HG03025 (cell line): ENCODE data around the gene THAP7.
"Not testable (repeated sequence)": the region's sequence is repeated elsewhere in the genome, so short reads cannot be mapped to it uniquely, and the experiment has no call there.

Experiments
- ATAC-seq: cut with Tn5 transposase; IDR thresholded peaks from one replicate; pipeline ENCODE4 v1.9.1; 2021; ENCODE audit warnings: mild to moderate bottlenecking, moderate library complexity; ENCODE audit not compliant: unreplicated experiment, low FRiP score

The THAP7 gene, protein sequence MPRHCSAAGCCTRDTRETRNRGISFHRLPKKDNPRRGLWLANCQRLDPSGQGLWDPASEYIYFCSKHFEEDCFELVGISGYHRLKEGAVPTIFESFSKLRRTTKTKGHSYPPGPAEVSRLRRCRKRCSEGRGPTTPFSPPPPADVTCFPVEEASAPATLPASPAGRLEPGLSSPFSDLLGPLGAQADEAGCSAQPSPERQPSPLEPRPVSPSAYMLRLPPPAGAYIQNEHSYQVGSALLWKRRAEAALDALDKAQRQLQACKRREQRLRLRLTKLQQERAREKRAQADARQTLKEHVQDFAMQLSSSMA

DNA sequence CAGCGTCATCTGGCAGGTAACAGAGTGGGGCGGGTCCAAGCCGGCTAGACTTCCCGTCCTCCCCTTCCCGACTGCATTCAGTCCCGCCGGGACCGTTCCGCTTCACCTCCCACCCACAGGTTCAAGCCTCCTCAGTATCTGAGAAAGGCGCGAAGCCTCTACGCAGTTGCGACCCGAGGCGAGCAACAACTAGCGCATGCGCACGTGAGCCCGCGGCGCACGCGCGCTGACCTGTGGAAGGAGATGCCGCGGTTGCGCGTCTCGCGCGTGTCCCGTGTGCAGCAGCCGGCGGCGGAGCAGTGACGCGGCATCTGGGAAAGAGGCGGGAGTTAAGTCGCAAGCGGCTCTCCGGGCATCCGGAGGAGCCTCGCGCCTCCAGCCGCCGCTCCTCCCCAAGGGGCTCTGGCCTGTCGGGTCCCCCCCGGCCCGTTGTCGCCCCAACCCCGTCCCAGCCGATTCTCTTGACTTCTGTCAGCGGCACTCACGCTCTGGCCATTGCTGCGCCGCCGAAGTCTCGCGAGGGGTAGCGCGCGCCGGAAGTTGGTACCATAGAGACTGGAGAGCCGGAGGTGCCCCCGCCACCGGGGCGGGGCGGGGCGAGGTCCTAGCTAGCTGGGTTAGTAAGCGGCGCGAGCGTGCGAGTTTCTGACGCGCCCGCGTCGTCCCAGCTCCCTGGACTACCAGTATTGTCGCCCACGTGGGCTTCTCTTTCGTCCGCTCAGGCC is at the start of gene THAP7:
Gene THAP7, minus strand, starts transcription at position 518 of the 725 bp plus-strand sequence. Its CDS starts 207 bp downstream, at position 311.
- ATAC-seq, result peak; percentile 82

DNA sequence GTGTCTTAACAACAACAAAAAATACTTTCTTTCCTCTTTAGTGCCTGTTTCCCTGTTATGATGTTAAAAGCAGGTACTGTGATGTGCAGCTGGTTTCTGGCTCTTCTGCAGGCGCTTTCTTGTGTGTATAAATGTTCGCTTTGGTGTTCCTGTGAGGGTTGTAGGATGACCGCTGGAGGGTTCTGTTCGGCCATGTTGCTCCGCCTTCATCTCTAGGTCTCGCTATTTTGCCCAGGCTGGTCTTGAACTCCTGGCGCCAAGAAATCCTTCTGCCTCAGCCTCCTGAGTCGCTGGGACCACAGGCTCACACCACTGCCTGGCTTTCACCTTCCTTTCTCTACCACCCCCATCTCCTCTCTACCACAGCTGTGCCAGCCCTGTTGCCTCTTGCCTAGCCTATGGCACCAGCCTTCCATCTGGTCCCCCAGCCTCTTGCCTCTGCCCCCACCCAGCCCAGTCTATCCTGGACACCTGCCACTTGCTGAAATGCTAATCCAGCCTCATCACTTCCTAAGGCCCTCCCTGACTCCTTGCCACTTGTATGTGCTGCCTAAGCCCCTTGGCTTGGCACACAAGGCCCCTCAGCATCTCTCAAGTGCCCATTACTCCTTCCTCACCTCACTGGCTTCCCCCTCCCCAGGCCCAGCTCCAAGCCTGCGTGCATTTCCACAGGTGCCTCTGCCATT is 49.4 kb upstream of the THAP7 start:
- ATAC-seq, result no peak

DNA sequence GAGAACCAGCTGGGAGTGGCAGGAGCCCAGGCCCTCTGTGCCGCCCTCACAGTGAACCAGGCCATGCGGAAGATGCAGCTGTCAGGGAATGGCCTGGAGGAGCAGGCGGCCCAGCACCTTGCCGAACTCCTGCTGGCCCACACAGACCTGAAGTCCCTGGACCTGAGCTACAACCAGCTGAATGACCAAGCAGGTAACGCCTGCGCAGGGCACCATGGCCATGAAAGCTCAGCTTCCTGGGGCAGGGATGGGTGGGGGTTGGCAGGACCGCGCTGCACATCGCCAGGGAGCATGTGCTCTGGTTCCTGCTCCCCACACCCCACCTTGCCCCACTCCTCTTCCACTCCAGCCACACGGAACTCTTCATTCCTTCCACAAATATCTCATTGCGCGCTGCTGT is 47.0 kb upstream of the THAP7 start:
- ATAC-seq, result not testable (repeated sequence)

DNA sequence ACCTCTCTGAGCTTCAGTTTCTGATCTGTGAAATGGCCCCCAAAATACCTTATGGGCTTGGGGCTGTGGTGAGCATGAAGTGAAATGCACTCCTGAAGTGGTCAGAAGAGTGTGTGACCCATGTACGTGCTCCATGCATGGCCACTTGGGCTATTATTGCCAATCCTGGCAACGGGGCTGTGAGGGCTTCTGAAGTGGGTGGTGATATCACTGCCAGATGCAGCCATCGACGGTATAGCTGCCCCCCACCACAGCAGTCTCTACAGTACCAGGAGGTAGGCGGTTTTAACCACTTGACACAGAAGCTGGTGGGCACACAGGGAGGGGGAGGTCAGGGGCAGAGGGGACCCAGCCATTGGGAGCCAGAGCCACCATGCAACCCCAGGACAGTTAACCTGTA is 46.5 kb upstream of the THAP7 start:
- not testable (repeated sequence) for ATAC-seq

DNA sequence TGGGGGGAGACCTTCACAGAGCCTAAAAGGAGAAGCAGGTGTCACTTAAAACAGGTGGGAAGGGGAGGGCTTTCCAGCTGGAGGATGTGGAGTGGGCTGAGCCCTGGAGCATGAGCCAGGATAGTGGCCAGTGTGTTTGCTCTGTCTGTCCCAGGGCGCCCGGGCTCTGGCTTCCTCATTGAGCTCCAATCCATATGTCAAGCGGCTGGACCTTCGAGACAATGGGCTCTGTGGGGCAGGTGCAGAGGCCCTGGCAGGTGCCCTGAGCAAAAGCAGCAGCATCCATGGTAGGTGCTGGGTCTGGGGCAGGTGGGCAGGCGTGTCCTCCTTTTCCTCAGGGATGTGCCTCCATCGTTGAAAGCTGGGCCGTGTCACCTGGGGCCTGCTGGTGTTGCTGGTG is 45.8 kb upstream of the THAP7 start:
- ATAC-seq, result no peak

DNA sequence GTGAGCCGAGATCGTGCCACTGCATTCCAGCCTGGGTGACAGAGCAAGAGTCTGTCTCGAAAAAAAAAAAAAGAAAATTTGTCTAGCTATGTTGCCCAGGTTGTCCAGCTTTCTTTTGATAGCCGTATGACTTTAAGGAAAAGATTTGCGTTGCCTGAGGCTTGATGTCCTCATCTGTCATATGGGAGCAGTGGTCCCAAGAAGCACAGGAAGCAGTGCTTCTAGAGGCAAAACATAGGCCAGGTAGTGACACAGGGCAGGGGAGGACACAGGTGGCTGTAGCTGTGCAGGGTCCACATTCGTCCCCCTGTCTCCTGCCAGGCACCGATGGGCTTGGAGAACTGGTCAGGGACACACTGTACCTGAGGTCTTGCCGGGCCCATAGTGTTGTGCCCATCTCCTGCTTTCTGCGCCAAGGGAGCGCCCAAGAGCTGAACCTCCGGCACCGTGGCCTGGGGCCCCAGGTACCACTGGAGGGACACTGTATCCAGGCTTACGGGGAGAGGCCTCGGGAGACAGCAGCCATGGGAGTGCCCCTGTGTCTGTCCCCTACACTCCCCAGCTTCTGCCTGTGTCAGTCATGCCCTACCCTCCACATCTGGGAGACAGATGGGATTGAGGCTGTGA is 45.2 kb upstream of the THAP7 start:
- ATAC-seq, result no peak

DNA sequence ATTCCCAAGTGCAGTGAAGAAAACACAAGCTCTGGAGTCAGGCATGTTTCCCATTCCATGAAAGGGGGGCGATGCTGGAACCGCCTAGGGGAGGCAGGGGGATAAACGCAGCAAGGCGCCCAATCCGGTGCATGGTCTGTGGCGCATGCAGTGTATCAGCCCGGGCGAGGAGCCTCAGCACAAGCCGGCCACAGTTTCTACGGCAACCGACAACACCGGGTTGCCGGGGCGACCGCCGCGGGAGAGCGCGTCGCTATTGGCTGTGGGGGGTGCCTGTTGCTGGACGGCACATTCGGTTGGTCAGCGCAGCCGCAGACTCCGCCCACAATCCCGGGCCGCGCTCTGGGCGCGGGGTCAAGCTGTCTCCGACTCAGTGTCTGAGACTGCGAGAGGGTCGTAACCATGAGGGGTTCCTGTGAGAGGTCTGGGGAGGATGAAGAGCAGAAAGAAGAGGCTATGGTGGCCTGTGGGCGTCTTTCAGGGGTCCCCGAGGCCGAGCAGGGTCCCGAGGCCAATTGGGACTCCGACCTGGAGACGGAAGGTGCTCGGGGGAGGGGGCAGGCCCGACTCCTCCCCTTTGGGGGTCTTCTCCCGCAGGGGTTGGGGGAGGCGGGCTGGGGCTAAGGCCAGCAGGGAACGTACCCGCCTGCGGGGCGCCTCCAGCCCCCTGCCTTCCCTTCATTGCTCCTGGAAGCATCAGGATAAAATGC is 43.8 kb upstream of the THAP7 start, which contains the start of gene LRRC74B:
Gene LRRC74B, plus strand, starts transcription at position 362 of the 710 bp plus-strand sequence. Its CDS starts 41 bp downstream, at position 403.
- peak; percentile 64 for ATAC-seq

DNA sequence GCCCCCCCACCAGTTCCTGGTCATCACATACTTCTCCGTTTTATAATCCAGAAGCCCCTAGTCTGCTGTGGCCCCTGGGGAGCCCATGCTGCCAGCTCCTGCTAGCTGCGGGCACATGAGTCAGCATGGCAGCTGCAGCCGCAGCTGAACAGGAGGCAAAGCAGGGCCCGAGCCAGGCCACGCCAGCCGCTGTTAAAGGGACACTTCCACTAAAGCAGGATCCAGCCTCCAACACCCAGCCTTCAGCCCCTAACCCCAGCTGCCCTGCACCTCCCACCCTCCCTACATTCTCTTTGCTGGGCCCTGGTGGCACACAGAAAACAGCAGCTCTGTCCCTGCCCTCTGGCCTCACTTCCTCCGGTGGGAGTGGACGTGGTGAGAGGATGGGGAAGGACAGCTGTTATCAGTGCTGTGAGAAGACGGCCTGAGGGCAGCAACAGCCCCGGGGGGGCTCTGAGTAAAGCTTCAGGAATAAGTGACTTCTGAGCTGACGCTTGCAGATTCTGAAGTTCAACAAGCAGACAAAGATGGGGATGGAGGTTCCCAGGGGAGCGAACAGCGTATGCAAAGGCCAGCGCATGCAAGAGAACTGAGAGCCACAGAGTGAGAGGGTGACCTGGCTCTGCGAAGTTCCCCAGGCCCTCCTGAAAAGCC is 43.1 kb upstream of the THAP7 start:
- no peak for ATAC-seq

DNA sequence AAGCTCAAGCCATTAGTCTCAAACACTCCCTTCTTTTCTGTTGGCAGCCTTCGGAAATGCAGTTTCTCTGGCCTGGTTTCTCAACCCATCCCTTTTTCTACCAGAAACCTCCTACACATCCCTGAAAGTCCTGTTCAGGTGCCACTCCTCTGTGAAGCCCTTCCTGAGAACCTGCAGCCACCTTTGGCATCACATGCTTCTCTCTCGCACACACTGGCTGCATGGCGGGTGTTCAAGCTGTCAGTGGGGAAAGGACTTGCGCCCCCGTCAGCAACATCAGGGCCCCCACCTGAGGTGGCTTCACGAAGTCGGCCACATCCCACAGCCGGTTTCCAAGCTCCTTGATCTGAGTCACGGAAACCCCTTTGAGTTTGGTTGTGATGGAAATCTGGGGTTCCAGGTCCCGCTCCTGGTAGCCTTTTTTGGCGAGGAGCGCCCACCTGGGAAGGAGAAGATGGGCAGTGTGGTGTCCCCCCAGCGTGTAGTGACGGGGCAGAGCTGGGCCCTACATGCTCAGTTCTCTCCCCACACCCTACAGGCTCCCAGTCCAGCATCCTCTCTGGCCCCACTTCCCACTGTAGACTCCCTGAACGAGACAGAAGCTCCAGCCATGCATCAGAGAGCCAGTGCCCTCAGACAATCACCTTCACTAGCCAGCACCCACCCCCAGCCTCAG is 42.1 kb upstream of the THAP7 start:
- ATAC-seq, result no peak

DNA sequence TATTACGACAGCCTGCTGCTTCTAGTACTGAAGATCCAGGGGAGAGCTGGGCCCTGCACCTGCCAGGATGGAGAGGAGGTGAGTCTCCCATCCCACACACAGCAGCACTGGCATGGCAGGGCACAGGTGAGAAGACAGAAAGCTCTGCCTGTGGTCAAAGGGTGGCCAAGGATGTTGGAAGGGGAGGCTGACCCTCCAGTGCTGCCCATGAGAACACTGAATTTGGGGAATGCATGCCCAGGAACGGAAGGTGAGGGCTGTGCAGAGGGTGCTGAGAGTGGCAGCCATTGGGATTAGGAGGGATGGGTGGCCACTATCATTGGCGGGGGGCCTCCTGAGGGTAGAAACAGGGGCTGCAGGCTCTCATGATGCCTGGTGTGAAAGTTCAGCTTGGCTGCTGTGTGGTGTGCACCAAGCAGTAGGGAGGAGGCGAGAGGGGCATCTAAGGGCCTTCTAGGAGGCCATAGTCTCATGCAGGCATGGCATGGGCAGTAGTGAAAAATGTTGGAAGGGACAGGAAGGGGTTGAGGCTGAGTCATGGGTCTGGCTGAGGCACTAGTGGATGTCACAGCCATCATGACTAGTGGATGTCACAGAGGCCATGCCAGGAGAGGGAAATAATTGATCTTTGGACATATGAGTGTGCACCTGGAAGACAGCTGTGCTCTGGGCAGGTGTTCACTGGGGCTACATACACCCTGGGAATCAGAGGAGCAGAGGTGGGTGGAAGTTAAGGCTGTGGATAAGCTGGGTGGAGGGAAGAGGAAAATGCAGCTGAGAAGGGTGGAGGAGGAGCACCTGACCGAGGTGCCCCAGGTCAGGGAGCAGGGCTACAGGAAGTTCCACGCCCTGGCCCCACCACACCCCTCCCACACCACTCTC is 41.3 kb upstream of the THAP7 start:
- ATAC-seq, result no peak

DNA sequence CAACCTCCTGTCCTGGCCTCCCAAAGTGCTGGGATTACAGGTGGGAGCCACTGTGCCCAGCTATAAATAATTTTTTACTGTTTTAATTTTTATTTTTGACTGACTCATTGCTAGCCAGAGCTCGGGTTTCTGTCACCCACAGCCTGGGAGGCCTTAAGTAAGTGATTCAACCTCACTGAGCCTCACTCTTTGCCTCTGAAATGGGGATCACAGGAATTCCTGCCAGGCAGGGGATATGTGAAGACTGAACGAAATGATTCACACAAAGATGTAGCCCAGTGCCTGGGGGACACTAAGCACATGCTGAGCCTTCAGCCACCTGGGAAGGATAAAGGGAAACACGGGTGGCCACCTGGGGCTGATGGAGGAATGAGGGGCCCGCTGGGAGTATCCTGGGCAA is 40.0 kb upstream of the THAP7 start:
- no peak for ATAC-seq

DNA sequence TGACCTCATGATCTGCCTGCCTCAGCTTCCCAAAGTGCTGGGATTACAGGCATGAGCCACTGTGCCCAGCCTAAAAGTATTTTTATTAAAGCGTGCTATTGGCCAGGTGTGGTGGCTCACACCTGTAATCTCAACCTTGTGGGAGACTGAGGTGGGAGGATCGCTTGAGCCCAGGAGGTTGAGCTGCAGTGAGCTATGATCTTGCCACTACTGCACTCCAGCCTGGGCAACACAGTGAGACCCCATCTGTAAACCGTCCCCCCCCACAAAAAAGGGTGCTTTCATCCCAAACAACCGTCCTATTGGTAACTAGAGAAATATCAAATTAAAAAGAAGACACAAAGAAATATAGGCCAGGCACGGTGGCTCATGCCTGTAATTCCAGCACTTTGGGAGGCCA is 37.2 kb upstream of the THAP7 start:
- ATAC-seq, result not testable (repeated sequence)

DNA sequence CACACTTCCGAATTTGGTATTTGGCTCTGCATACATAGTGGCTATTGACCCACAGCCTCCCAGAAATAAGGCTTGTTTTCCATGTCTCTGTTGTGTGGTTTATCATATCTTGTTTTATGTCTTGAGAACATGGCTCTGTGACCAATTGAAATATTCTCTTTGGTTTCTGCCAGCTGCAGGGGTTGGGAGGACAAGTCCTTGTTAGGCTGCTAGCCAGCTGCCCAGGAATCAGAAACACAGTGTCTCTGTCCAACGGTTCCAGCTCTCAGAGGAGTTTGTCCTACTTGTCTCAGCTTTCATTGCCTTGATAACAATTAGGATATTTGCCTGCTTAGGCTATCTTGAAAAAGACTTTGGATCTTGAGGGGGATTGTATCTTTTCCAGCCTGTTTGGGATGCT is 36.5 kb upstream of the THAP7 start:
- ATAC-seq, result no peak

DNA sequence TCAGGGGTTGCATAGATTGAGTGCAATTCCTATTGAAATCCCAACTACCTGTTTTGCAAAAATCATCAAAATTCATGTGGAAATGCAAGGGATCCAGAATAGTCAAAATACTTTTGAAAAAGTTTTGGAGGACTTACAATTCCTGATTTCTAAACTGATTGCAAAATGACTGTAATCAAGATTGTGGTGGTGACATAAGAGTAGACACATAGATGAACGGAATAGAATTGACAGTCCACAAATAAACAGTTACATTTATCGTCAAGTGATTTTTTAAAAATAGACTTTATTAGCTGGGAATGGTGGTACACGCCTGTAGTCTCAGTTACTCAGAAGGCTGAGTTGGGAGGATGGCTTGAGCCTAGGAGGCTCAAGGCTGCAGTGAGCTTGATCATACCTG is 33.1 kb upstream of the THAP7 start:
- ATAC-seq, result no peak

DNA sequence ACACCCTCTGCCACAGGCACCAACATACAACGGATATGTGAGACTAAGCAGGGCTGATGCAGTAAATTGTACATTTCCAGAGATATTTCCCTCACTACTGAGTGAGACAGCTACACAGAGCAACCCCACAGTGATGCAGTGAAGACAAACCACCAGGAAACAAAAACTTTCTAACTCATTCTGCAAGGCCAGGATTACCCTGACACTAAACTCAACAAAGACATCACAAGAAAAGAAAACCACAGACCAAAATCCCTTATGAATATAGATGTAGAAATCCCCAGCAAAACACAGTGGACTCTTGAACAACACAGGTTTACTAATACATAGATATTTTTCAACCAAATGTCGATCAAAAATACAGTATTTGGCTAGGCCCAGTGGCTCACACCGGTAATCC is 32.0 kb upstream of the THAP7 start:
- ATAC-seq, result no peak

DNA sequence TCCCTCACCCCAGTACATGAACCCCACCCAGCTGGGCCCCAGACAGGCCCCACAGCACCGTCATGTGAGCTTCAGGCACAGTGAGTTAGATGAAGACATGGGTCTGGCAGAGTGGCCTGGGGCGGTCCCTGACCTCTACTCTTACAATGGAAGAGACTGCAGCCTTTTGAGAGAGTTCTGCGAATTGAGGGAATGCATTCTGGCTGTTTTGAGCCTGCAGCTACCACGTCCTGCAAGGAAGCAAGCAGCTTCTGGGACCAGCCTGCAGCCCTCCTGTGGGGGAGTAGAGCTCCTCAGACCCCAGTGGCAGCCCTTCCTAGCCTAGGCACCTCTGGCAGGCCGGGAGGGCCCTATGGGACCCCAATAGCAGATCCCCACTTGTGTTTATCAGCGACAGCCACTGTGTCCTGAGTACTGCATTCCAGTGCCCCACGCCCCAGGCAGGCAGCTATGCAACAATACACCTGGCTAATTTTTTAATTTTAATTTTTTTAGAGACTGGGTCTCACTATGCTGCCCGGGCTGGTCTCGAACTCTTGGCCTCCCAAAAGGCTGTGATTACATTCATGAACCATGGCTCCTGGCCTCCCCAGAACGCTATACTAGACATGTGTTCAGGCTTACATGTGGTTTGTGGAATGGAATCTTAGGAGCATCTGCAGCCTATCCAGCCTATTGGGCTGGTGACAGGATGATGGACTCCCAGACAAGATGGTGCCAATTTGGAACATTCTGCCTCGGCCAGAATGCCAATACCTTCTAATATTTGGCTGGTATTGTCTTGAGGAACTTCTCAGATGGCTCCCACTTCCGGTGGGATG is 31.2 kb upstream of the THAP7 start:
- ATAC-seq, result no peak

DNA sequence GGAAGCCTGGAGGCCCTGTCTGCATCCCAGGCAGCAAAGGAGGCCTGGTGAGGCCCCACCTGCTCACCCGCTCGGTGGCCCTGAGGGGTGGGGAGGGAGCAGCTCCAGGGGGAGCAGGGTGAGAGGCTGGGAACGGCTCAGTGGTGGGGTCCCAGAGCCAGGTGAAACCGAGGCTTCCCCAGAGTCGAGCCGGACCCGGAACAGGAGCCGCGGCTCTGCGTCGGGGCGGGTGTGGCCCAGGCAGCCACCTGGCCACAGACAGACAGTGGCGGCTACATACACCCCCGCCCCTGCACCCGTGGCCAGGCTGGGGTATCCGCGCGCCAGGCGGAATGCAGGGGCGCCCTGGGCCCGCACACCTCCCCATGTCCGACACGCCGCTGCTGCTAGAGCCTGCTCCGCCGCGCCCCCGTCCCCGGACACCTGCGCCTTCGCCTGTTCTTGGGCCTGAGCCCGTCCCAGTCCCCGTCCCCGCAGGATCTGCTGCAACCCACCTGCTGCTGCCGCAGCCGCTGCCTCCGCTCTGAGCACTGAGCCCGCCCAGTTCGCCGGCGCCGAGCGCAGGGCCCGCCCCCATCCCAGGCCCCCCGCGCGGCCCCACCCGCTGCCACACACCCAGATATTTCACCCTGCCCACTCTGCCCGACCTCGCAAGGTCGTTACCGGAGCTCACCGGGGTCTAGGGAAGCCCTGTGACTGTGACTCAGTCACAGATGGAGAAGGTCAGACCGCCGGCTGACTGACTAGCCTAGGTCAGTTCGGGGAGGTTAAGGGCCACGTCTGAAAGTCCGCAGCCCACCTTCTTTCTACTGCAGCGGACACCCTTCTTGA is 30.3 kb upstream of the THAP7 start, which contains the start of gene SLC7A4:
Gene SLC7A4, minus strand, starts transcription at position 525 of the 831 bp plus-strand sequence. CDS start 749 bp downstream, outside the sequence.
- ATAC-seq, result no peak
